Fibroblast of lung (primary cell): ENCODE measurements around the gene TACSTD2. TPM values are rescaled to one million over a fixed set of nuclear protein-coding genes. Genes with fewer than 3 reads are reported as not detected.

Source experiments
- DNase-seq, 2 donors: peaks; one replicate each; pipeline versions ENCODE4 v3.0.0 to v3.0.0-alpha.2; 2010; ENCODE audit warnings: low read depth in 2 of 2
- H2AFZ ChIP-seq: 2 replicates; pipeline ENCODE4 v1.5.1; 2012; ENCODE audit warnings: low read length, control low read depth, inconsistent platforms
- H3K27ac ChIP-seq: 2 replicates; pipeline ENCODE4 v1.5.1; 2011; ENCODE audit warnings: low read length, control low read depth; ENCODE audit not compliant: insufficient read depth
- H3K27me3 ChIP-seq: 2 replicates; pipeline ENCODE4 v1.5.1; 2011; ENCODE audit warnings: mild to moderate bottlenecking, low read length; ENCODE audit not compliant: control insufficient read depth, insufficient read depth
- H3K36me3 ChIP-seq: 2 replicates; pipeline ENCODE4 v1.5.1; 2011; ENCODE audit warnings: low read length; ENCODE audit not compliant: control insufficient read depth, insufficient read depth
- H3K4me1 ChIP-seq: 2 replicates; pipeline ENCODE4 v1.5.1; 2011; ENCODE audit warnings: low read length; ENCODE audit not compliant: control insufficient read depth, insufficient read depth; ENCODE audit errors: extremely low read depth
- H3K4me2 ChIP-seq: 2 replicates; pipeline ENCODE4 v1.5.1; 2011; ENCODE audit warnings: low read length, control low read depth; ENCODE audit not compliant: insufficient read depth; ENCODE audit errors: extremely low read depth
- H3K4me3 ChIP-seq, 4 experiments: fragments of 200-600 bp in 1 of 4; sonication (generic) in 1 of 4; replicated peaks in 1 of 4; 2 replicates each; pipeline ENCODE4 v1.5.1; 2011 to 2016; ENCODE audit warnings: low read length in 4 of 4, low read depth in 3 of 4, mild to moderate bottlenecking in 3 of 4, control low read depth in 2 of 4, inconsistent platforms in 1 of 4, mixed read lengths in 1 of 4; ENCODE audit not compliant: insufficient read depth in 1 of 4; ENCODE audit errors: control extremely low read depth in 1 of 4
- H3K79me2 ChIP-seq: 2 replicates; pipeline ENCODE4 v1.5.1; 2012; ENCODE audit warnings: mild to moderate bottlenecking, low read length, inconsistent platforms; ENCODE audit not compliant: control insufficient read depth, insufficient read depth
- H3K9ac ChIP-seq: 2 replicates; pipeline ENCODE4 v1.5.1; 2011; ENCODE audit warnings: mild to moderate bottlenecking, low read length, control low read depth; ENCODE audit not compliant: insufficient read depth
- H3K9me3 ChIP-seq: 2 replicates; pipeline ENCODE4 v1.5.1; 2012; ENCODE audit warnings: low read depth, low read length; ENCODE audit not compliant: control insufficient read depth, insufficient read depth
- H4K20me1 ChIP-seq: 2 replicates; pipeline ENCODE4 v1.5.1; 2011; ENCODE audit warnings: low read length; ENCODE audit not compliant: control insufficient read depth, insufficient read depth; ENCODE audit errors: extremely low read depth
- CTCF ChIP-seq, 2 donors: IDR thresholded peaks in 1 of 2; conservative IDR thresholded peaks in 1 of 2; 1 replicate in 1 of 2; 2 replicates in 1 of 2; pipeline ENCODE4 v1.5.1; 2011 to 2012; ENCODE audit warnings: low read length in 2 of 2, control low read depth in 1 of 2, inconsistent platforms in 1 of 2, low read depth in 1 of 2, mild to moderate bottlenecking in 1 of 2
- EZH2 ChIP-seq: IDR thresholded peaks from 2 replicates; pipeline ENCODE4 v1.5.1; 2012; ENCODE audit warnings: low read length, control low read depth, mild to moderate bottlenecking; ENCODE audit errors: missing control alignments
- polyA plus RNA-seq, 2 donors: library from polyadenylated mRNA; depleted of rRNA in 1 of 2; stranded (reverse) in 1 of 2; unstranded in 1 of 2; fragments of >200 nt; gene quantifications; 2 replicates each; pipeline ENCODE4 v1.2.1, GENCODE V29; 2011 to 2012; ENCODE audit warnings: missing spikeins in 1 of 2
- total RNA-seq: library from RNA; depleted of rRNA; stranded (reverse); fragments of >200 nt; gene quantifications from 2 replicates; pipeline ENCODE4 v1.2.1, GENCODE V29; 2014

Gene TACSTD2
- total and polyA plus RNA-seq, 2 donors (not counting 1 experiment from before 2014, with no cell fraction given) = 0.17 to 0.22 TPM

- Histone ChIP-seq H3K36me3 (no peaks in the 10 kb centered on the region), H3K27ac (no peak overlapping the region), H3K9ac (no peak overlapping the region), H3K4me1 (no peaks in the 10 kb centered on the region), H3K4me3 (no peak overlapping the region), H3K27me3 (peaks cover 25% of the 10 kb centered on the region), H3K4me2 (no peak overlapping the region), H4K20me1 (no peaks in the 10 kb centered on the region), H3K9me3 (no peaks in the 10 kb centered on the region), H2AFZ (no peak overlapping the region), H3K79me2 (no peaks in the 10 kb centered on the region)
- no peak for DNase-seq
- TF ChIP-seq EZH2 = no peak
These were observed 1.3 kb downstream of the TACSTD2 start for GRCh38 chr1:58575551-58576324.

DNA sequence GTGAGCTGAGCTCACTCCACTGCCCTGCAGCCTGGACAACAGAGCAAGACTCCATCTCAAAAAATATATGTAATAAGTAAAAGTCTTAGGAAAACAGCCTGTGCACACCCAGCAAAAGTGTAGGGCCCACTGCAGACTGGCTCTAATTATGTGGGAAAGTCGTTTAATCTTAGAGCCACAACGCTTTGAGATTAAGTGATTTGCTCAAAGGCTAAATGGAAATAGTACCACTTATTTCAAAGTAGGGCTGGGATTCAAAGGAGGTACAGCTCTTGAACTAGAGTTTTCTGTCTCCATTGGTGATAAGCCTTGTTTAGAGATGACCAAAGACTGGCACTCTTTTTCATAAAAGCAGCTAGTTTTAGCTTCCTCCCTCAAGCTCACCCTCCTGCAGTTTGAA, 2.2 kb downstream of the TACSTD2 start:
- Histone ChIP-seq H3K4me3 (no peak overlapping the region), H3K79me2 (no peaks in the 10 kb centered on the region), H3K4me1 (no peaks in the 10 kb centered on the region), H3K4me2 (no peak overlapping the region), H4K20me1 (no peaks in the 10 kb centered on the region), H3K9me3 (no peaks in the 10 kb centered on the region), H2AFZ (no peak overlapping the region), H3K27ac (no peak overlapping the region), H3K9ac (no peak overlapping the region), H3K27me3 (peaks cover 25% of the 10 kb centered on the region), H3K36me3 (no peaks in the 10 kb centered on the region)
- no peak for DNase-seq
- TF ChIP-seq CTCF (conservative IDR thresholded peaks at IDR 0.05 in 1 of 2, IDR thresholded peaks at IDR 0.05 in 1 of 2; ENCODE audit: low read depth in 1 of 2, low read length in 2 of 2) (no peak), EZH2 (no peak)

GRCh38 chr1:58573705-58574591, 3.1 kb downstream of the TACSTD2 start:
- H4K20me1 ChIP-seq = no peaks in the 10 kb centered on the region
- H3K4me2 ChIP-seq = no peak overlapping the region
- no peak overlapping the region for H2AFZ ChIP-seq
- no peaks in the 10 kb centered on the region for H3K4me1 ChIP-seq
- H3K9me3 ChIP-seq = no peaks in the 10 kb centered on the region
- DNase-seq = no peak
- H3K79me2 ChIP-seq = no peaks in the 10 kb centered on the region
- H3K36me3 ChIP-seq = no peaks in the 10 kb centered on the region
- peaks cover 25% of the 10 kb centered on the region for H3K27me3 ChIP-seq
- H3K4me3 ChIP-seq = no peak overlapping the region
- H3K9ac ChIP-seq = no peak overlapping the region
- no peak for TF ChIP-seq EZH2
- no peak for TF ChIP-seq CTCF (conservative IDR thresholded peaks at IDR 0.05 in 1 of 2, IDR thresholded peaks at IDR 0.05 in 1 of 2; ENCODE audit: low read depth in 1 of 2, low read length in 2 of 2)
- no peak overlapping the region for H3K27ac ChIP-seq
